B cell (primary cell): Measurements from ENCODE around the gene OR4S2. TPM values are rescaled to one million over a fixed set of nuclear protein-coding genes. Genes with fewer than 3 reads are reported as not detected.

Experiments
- ATAC-seq: fragments of 200-7000 bp; cut with Tn5 transposase; one replicate; pipeline ENCODE4 v1.10.0; 2021; ENCODE audit warnings: low read depth, mild to moderate bottlenecking, moderate number of reproducible peaks, moderate library complexity
- CTCF ChIA-PET: fragments of 350-600 bp; sonication (Branson Sonifier 250); formaldehyde crosslinking; loops from one replicate; lab custom pipeline; 2021; ENCODE audit warnings: antibody characterized with exemption, inconsistent platforms; lab: Charles Lee
- POLR2A ChIA-PET: fragments of 350-600 bp; sonication (Branson Sonifier 250); formaldehyde crosslinking; loops from one replicate; lab custom pipeline; 2021; ENCODE audit warnings: antibody characterized with exemption; lab: Charles Lee
- DNase-seq: peaks from one replicate; pipeline ENCODE4 v3.0.0; 2013
- H2AFZ ChIP-seq: 2 replicates; pipeline ENCODE4 v1.6.1; 2012; ENCODE audit warnings: mild to moderate bottlenecking, low read depth, low read length; ENCODE audit not compliant: insufficient read depth, poor library complexity, severe bottlenecking
- H3K27ac ChIP-seq, 2 donors: 1 replicate in 1 of 2; 2 replicates in 1 of 2; pipeline ENCODE4 v1.5.1; 2012 to 2013; ENCODE audit warnings: low read length in 2 of 2, mild to moderate bottlenecking in 2 of 2, moderate library complexity in 1 of 2
- H3K27me3 ChIP-seq, 4 experiments: fragments of 200-600 bp in 1 of 4; sonication (generic) in 1 of 4; replicated peaks in 1 of 4; 1 replicate in 2 of 4; 2 replicates in 2 of 4; pipeline versions ENCODE4 v1.6.1 to v1.7.0; 2013 to 2016; ENCODE audit warnings: low read length in 3 of 4, mild to moderate bottlenecking in 2 of 4, mixed read lengths in 1 of 4, moderate library complexity in 1 of 4; ENCODE audit not compliant: insufficient read depth in 4 of 4, control insufficient read depth in 3 of 4; ENCODE audit errors: control extremely low read depth in 1 of 4
- H3K36me3 ChIP-seq, 2 experiments: replicated peaks in 1 of 2; 1 replicate in 1 of 2; 2 replicates in 1 of 2; pipeline versions ENCODE4 v1.6.1 to v1.7.1; 2013; ENCODE audit warnings: low read length in 1 of 2; ENCODE audit not compliant: insufficient read depth in 2 of 2, control insufficient read depth in 1 of 2; ENCODE audit errors: control extremely low read depth in 1 of 2, extremely low read depth in 1 of 2
- H3K4me1 ChIP-seq, 2 donors: fragments of 200-600 bp in 1 of 2; sonication (generic) in 1 of 2; 1 replicate in 1 of 2; 2 replicates in 1 of 2; pipeline versions ENCODE4 v1.5.1 to v1.6.1; 2013 to 2017; ENCODE audit warnings: low read length in 2 of 2; ENCODE audit not compliant: control insufficient read depth in 2 of 2, insufficient read depth in 2 of 2
- H3K4me2 ChIP-seq: replicated peaks from 2 replicates; pipeline ENCODE3; 2012; ENCODE audit warnings: mild to moderate bottlenecking, low read depth, low read length; ENCODE audit not compliant: poor library complexity, severe bottlenecking
- H3K4me3 ChIP-seq, 5 experiments: fragments of 200-600 bp in 1 of 5; sonication (generic) in 1 of 5; 1 replicate in 3 of 5; 2 replicates in 2 of 5; pipeline versions ENCODE4 v1.5.1 to v1.7.0; 2011 to 2016; ENCODE audit warnings: low read length in 4 of 5, mild to moderate bottlenecking in 4 of 5, low read depth in 2 of 5, control low read depth in 1 of 5, moderate library complexity in 1 of 5; ENCODE audit not compliant: insufficient read depth in 1 of 5; ENCODE audit errors: control extremely low read depth in 1 of 5, extremely low read depth in 1 of 5
- H3K79me2 ChIP-seq: fragments of 200-600 bp; sonication (generic); one replicate; pipeline ENCODE4 v1.6.0; 2016; ENCODE audit warnings: low read length; ENCODE audit not compliant: control insufficient read depth, insufficient read depth
- H3K9ac ChIP-seq: fragments of 200-600 bp; sonication (generic); 2 replicates; pipeline ENCODE4 v1.6.1; 2017; ENCODE audit warnings: mild to moderate bottlenecking, low read length, moderate library complexity
- H3K9me3 ChIP-seq, 3 donors: one replicate each; pipeline versions ENCODE4 v1.6.1 to v1.7.1; 2013; ENCODE audit warnings: low read length in 2 of 3; ENCODE audit not compliant: control insufficient read depth in 2 of 3, insufficient read depth in 1 of 3; ENCODE audit errors: control extremely low read depth in 1 of 3
- H4K20me1 ChIP-seq: 2 replicates; pipeline ENCODE4 v1.6.0; 2012; ENCODE audit warnings: mild to moderate bottlenecking, low read length; ENCODE audit not compliant: insufficient read depth, control insufficient read depth, poor library complexity, severe bottlenecking
- H3K27ac Mint-ChIP-seq: one replicate; pipeline ENCODE4 v1.8.0; 2021; ENCODE audit warnings: mixed read lengths
- H3K27me3 Mint-ChIP-seq: one replicate; pipeline ENCODE4 v1.8.0; 2021; ENCODE audit warnings: mixed read lengths
- H3K4me1 Mint-ChIP-seq: one replicate; pipeline ENCODE4 v1.8.0; 2021; ENCODE audit warnings: mixed read lengths
- H3K4me3 Mint-ChIP-seq: one replicate; pipeline ENCODE4 v1.8.0; 2021; ENCODE audit warnings: mixed read lengths
- H3K9me3 Mint-ChIP-seq: one replicate; pipeline ENCODE4 v1.8.0; 2022; ENCODE audit warnings: mixed read lengths; ENCODE audit not compliant: insufficient read depth
- EZH2 ChIP-seq: IDR thresholded peaks from 2 replicates; pipeline ENCODE4 v1.6.1; 2012; ENCODE audit warnings: borderline replicate concordance, low read depth, mild to moderate bottlenecking, moderate library complexity, low read length; ENCODE audit not compliant: insufficient read depth, poor library complexity, severe bottlenecking
- WGBS: methylation state at CpG from one replicate; pipeline ENCODE4 v1.1.5; 2013; ENCODE audit warnings: missing lambda C conversion rate; ENCODE audit not compliant: insufficient coverage; 5-methylcytosine and 5-hydroxymethylcytosine counted together
- intact Hi-C: fragments of 100-400 bp; cut with micrococcal nuclease; formaldehyde crosslinking; loops from one replicate; pipeline ENCODE4 v1.10.0; 2022
- polyA plus RNA-seq: library from polyadenylated mRNA; depleted of rRNA; stranded (reverse); fragments of >200 nt; gene quantifications from 2 replicates; pipeline ENCODE4 v1.2.3, GENCODE V29; 2012
- total RNA-seq, 2 donors: library from RNA; stranded (reverse); fragments of 120-200 nt in 1 of 2; gene quantifications; 1 replicate in 1 of 2; 2 replicates in 1 of 2; pipeline versions ENCODE4 v1.2.3 to v1.2.4, GENCODE V29; 2013 to 2022
- TF ChIP-seq, protein P1 (sequence below): fragments of 200-600 bp; IDR thresholded peaks from one replicate; pipeline ENCODE4 v1.8.0; 2022; ENCODE audit warnings: antibody characterized with exemption, mild to moderate bottlenecking

The OR4S2 gene
- total and polyA plus RNA-seq, 2 donors (not counting 1 experiment from before 2014, with no cell fraction given): not detected

DNA sequence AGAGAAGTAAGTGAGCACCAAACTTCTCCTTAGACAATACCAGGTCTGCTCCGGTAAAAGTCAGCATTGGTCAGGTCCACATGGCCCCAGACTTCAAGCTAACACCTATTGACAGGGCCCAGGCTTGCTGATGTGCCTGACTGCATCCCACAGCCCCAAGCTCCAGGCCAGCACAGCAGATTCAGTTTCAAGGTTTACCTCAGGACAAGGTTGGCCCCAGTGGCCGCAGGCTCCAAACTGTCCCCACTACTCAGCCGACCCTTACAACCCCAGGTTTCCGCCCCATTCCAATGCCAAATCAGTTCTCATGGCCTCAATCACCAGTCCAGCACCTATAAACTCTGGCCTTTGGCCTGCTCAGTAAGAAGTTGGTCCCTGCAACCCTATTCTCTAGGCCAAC, 53.3 kb downstream of the OR4S2 start:
- H3K79me2 ChIP-seq: no peaks in the 10 kb centered on the region
- no peak overlapping the region for H3K27ac ChIP-seq
- ATAC-seq (no peak), DNase-seq (no peak)
- no peak overlapping the region for H2AFZ ChIP-seq
- Mint-ChIP-seq H3K9me3 (peaks cover 6% of the 10 kb centered on the region), H3K4me1 (peaks cover 2% of the 10 kb centered on the region), H3K4me3 (no peak overlapping the region), H3K27ac (no peak overlapping the region), H3K27me3 (no peaks in the 10 kb centered on the region)
- H3K4me1 ChIP-seq: no peaks in the 10 kb centered on the region
- peaks cover 0 to 13% (median 0%) of the 10 kb centered on the region in 3 donors for H3K9me3 ChIP-seq
- no peaks in the 10 kb centered on the region for H3K27me3 ChIP-seq
- ChIA-PET POLR2A (no interaction called here), CTCF (no interaction called here)
- TF ChIP-seq, protein P1, sequence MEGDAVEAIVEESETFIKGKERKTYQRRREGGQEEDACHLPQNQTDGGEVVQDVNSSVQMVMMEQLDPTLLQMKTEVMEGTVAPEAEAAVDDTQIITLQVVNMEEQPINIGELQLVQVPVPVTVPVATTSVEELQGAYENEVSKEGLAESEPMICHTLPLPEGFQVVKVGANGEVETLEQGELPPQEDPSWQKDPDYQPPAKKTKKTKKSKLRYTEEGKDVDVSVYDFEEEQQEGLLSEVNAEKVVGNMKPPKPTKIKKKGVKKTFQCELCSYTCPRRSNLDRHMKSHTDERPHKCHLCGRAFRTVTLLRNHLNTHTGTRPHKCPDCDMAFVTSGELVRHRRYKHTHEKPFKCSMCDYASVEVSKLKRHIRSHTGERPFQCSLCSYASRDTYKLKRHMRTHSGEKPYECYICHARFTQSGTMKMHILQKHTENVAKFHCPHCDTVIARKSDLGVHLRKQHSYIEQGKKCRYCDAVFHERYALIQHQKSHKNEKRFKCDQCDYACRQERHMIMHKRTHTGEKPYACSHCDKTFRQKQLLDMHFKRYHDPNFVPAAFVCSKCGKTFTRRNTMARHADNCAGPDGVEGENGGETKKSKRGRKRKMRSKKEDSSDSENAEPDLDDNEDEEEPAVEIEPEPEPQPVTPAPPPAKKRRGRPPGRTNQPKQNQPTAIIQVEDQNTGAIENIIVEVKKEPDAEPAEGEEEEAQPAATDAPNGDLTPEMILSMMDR: no peak
- no peak for TF ChIP-seq EZH2
- H3K4me2 ChIP-seq: no peak overlapping the region
- H3K9ac ChIP-seq: no peak overlapping the region
- 79% methylated on average over 4 of the region's 4 CpGs for WGBS
- intact Hi-C loops: no loop called here
- H3K4me3 ChIP-seq: no peak overlapping the region
- no peaks in the 10 kb centered on the region for H4K20me1 ChIP-seq
- H3K36me3 ChIP-seq: no peaks in the 10 kb centered on the region

Other genes starting within 250 kb of the OR4S2 start
- not detected in 2 replicates for gene OR4C15, start 93.9 kb upstream of the OR4S2 start, total RNA-seq
- not detected in 2 replicates for gene OR4C15, start 93.9 kb upstream of the OR4S2 start, polyA plus RNA-seq
- gene OR4C16, start 76.2 kb upstream of the OR4S2 start, total RNA-seq: not detected in 2 replicates
- gene OR4C16, start 76.2 kb upstream of the OR4S2 start, polyA plus RNA-seq: not detected in 2 replicates
- gene OR4C11, start 40.7 kb upstream of the OR4S2 start, total RNA-seq: not detected in 2 replicates
- not detected in 2 replicates for gene OR4C11, start 40.7 kb upstream of the OR4S2 start, polyA plus RNA-seq
- gene OR4P4, start 13.2 kb upstream of the OR4S2 start, total RNA-seq: not detected in 2 replicates
- gene OR4P4, start 13.2 kb upstream of the OR4S2 start, polyA plus RNA-seq: not detected in 2 replicates
- gene OR4C6, start 13.9 kb downstream of the OR4S2 start, total RNA-seq: not detected in 2 replicates
- gene OR4C6, start 13.9 kb downstream of the OR4S2 start, polyA plus RNA-seq: 0.28 TPM in 1 of 2 replicates, not detected in the other
- gene OR5D13, start 125.1 kb downstream of the OR4S2 start, total RNA-seq: not detected in 2 replicates
- not detected in 2 replicates for gene OR5D13, start 125.1 kb downstream of the OR4S2 start, polyA plus RNA-seq
- not detected in 2 replicates for gene OR5D14, start 147.2 kb downstream of the OR4S2 start, total RNA-seq
- not detected in 2 replicates for gene OR5D14, start 147.2 kb downstream of the OR4S2 start, polyA plus RNA-seq
- not detected in 2 replicates for gene OR5L1, start 163.0 kb downstream of the OR4S2 start, total RNA-seq
- not detected in 2 replicates for gene OR5L1, start 163.0 kb downstream of the OR4S2 start, polyA plus RNA-seq
- gene OR5D18, start 171.3 kb downstream of the OR4S2 start, total RNA-seq: not detected in 2 replicates
- not detected in 2 replicates for gene OR5D18, start 171.3 kb downstream of the OR4S2 start, polyA plus RNA-seq
- not detected in 2 replicates for gene OR5L2, start 178.9 kb downstream of the OR4S2 start, total RNA-seq
- gene OR5L2, start 178.9 kb downstream of the OR4S2 start, polyA plus RNA-seq: not detected in 2 replicates
- gene OR5D16, start 190.4 kb downstream of the OR4S2 start, total RNA-seq: not detected in 2 replicates
- not detected in 2 replicates for gene OR5D16, start 190.4 kb downstream of the OR4S2 start, polyA plus RNA-seq
- not detected in 2 replicates for gene TRIM51, start 235.0 kb downstream of the OR4S2 start, total RNA-seq
- gene TRIM51, start 235.0 kb downstream of the OR4S2 start, polyA plus RNA-seq: not detected in 2 replicates